Liver (tissue), 3 donors: Measurements from ENCODE around the gene MRPL24.

Experiments
- FOXA2 ChIP-seq: IDR thresholded peaks from 2 replicates; pipeline ENCODE4 v1.6.1; 2016; ENCODE audit warnings: antibody characterized with exemption
- GABPA ChIP-seq, 2 donors: IDR thresholded peaks in 1 of 2; conservative IDR thresholded peaks in 1 of 2; 2 replicates each; pipeline ENCODE4 v1.6.1; 2016; ENCODE audit warnings: antibody characterized with exemption in 2 of 2, mild to moderate bottlenecking in 1 of 2, moderate library complexity in 1 of 2
- RAD21 ChIP-seq, 2 donors: IDR thresholded peaks; 2 replicates each; pipeline ENCODE4 v1.6.1; 2016; ENCODE audit warnings: antibody characterized with exemption in 2 of 2, mild to moderate bottlenecking in 2 of 2
- RXRA ChIP-seq, 2 donors: IDR thresholded peaks; 2 replicates each; pipeline ENCODE4 v1.6.1; 2017 to 2018; ENCODE audit warnings: antibody characterized with exemption in 2 of 2, mild to moderate bottlenecking in 1 of 2
- SP1 ChIP-seq: IDR thresholded peaks from 2 replicates; pipeline ENCODE4 v1.6.1; 2018; ENCODE audit warnings: antibody characterized with exemption, mild to moderate bottlenecking
- TAF1 ChIP-seq: conservative IDR thresholded peaks from 2 replicates; pipeline ENCODE4 v1.6.1; 2016; ENCODE audit warnings: antibody characterized with exemption, mild to moderate bottlenecking
- YY1 ChIP-seq: IDR thresholded peaks from 2 replicates; pipeline ENCODE4 v1.6.1; 2016; ENCODE audit warnings: antibody characterized with exemption, mild to moderate bottlenecking
- TF ChIP-seq, protein P1 (sequence below): fragments of 150-350 bp; IDR thresholded peaks from 2 replicates; pipeline ENCODE4 v1.5.1; 2017; ENCODE audit warnings: improper control_type of control experiment, low read depth, low read length; ENCODE audit not compliant: missing input control
- TF ChIP-seq, protein P2 (sequence below): IDR thresholded peaks from 2 replicates; pipeline ENCODE4 v1.6.1; 2016; ENCODE audit warnings: antibody characterized with exemption
- TF ChIP-seq, protein P3 (sequence below): IDR thresholded peaks from 2 replicates; pipeline ENCODE4 v1.6.1; 2016; ENCODE audit warnings: antibody characterized with exemption
- TF ChIP-seq, protein P4 (sequence below): IDR thresholded peaks from 2 replicates; pipeline ENCODE4 v1.6.1; 2016; ENCODE audit warnings: antibody characterized with exemption, mild to moderate bottlenecking
- donor health status: healthy.
- donor health status: healthy.

DNA sequence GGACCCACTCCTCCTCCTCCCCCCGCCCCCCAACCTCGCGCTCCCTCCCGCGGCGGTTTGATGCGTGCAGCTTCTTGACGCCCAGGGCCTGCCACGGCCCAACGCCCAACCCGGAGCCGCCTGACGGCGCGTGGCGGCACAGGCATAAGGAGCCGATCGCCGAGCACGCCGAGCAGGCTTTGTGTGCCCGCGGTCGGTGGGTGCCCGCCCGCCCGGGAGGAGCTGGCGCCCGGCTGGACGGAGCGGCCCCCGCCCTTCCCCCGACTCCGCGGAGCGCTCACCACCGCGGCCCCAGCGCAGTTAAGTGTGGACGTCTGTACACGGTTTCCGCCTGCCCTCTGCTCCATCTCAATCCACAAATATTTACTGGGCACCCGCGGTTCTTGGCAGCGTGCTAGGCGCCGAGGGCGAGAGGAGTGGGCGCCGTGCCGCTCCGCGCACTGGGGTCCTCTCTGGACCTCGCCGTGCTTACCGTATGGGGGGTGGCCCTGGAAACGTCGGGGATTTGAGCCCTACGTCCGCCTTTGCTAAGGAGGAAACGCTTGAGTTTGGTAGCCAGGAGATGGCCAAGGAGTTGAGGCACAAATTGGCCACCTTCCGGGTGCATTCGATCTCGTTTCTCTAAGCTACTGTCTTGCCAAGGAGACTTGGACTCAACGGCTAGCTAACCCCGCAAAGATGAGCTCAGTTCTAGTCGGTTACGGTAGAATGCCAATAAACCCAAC is 11.0 kb upstream of the MRPL24 start:
- TF ChIP-seq, protein P1, sequence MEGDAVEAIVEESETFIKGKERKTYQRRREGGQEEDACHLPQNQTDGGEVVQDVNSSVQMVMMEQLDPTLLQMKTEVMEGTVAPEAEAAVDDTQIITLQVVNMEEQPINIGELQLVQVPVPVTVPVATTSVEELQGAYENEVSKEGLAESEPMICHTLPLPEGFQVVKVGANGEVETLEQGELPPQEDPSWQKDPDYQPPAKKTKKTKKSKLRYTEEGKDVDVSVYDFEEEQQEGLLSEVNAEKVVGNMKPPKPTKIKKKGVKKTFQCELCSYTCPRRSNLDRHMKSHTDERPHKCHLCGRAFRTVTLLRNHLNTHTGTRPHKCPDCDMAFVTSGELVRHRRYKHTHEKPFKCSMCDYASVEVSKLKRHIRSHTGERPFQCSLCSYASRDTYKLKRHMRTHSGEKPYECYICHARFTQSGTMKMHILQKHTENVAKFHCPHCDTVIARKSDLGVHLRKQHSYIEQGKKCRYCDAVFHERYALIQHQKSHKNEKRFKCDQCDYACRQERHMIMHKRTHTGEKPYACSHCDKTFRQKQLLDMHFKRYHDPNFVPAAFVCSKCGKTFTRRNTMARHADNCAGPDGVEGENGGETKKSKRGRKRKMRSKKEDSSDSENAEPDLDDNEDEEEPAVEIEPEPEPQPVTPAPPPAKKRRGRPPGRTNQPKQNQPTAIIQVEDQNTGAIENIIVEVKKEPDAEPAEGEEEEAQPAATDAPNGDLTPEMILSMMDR = peak; percentile 3
- no peak for TF ChIP-seq TAF1
- no peak for TF ChIP-seq RXRA (IDR thresholded peaks at IDR 0.05)
- TF ChIP-seq RAD21 (IDR thresholded peaks at IDR 0.05) = peak in 1 of 2 donors; percentile 36
- TF ChIP-seq, protein P2, sequence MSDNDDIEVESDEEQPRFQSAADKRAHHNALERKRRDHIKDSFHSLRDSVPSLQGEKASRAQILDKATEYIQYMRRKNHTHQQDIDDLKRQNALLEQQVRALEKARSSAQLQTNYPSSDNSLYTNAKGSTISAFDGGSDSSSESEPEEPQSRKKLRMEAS = peak; percentile 69
- TF ChIP-seq, protein P3, sequence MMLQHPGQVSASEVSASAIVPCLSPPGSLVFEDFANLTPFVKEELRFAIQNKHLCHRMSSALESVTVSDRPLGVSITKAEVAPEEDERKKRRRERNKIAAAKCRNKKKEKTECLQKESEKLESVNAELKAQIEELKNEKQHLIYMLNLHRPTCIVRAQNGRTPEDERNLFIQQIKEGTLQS = no peak
- TF ChIP-seq, protein P4, sequence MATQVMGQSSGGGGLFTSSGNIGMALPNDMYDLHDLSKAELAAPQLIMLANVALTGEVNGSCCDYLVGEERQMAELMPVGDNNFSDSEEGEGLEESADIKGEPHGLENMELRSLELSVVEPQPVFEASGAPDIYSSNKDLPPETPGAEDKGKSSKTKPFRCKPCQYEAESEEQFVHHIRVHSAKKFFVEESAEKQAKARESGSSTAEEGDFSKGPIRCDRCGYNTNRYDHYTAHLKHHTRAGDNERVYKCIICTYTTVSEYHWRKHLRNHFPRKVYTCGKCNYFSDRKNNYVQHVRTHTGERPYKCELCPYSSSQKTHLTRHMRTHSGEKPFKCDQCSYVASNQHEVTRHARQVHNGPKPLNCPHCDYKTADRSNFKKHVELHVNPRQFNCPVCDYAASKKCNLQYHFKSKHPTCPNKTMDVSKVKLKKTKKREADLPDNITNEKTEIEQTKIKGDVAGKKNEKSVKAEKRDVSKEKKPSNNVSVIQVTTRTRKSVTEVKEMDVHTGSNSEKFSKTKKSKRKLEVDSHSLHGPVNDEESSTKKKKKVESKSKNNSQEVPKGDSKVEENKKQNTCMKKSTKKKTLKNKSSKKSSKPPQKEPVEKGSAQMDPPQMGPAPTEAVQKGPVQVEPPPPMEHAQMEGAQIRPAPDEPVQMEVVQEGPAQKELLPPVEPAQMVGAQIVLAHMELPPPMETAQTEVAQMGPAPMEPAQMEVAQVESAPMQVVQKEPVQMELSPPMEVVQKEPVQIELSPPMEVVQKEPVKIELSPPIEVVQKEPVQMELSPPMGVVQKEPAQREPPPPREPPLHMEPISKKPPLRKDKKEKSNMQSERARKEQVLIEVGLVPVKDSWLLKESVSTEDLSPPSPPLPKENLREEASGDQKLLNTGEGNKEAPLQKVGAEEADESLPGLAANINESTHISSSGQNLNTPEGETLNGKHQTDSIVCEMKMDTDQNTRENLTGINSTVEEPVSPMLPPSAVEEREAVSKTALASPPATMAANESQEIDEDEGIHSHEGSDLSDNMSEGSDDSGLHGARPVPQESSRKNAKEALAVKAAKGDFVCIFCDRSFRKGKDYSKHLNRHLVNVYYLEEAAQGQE = no peak
- peak; percentile 76 for TF ChIP-seq YY1
- no peak for TF ChIP-seq FOXA2
- TF ChIP-seq GABPA (IDR thresholded peaks at IDR 0.05 in 1 of 2, conservative IDR thresholded peaks at IDR 0.05 in 1 of 2) = peak in 1 of 2 donors; percentile 77
- TF ChIP-seq SP1 = peak; percentile 56
